HepG2 (cell line): ENCODE results near the gene ENO3. TPM values are rescaled to one million over a fixed set of nuclear protein-coding genes. Genes with fewer than 3 reads are reported as not detected.

Experiments
- AHR ChIP-seq: IDR thresholded peaks from 2 replicates; pipeline ENCODE4 v1.6.1; 2018; ENCODE audit warnings: missing genetic modification reagents, missing compliant biosample characterization
- ATF3 ChIP-seq: sonication (generic); formaldehyde crosslinking; IDR thresholded peaks from 2 replicates; pipeline ENCODE4 v1.4.0; 2020; ENCODE audit warnings: missing genetic modification reagents
- CCDC6 ChIP-seq: sonication (generic); formaldehyde crosslinking; IDR thresholded peaks from 2 replicates; pipeline ENCODE4 v1.8.1; 2022; ENCODE audit warnings: mild to moderate bottlenecking, missing genetic modification reagents, moderate library complexity
- CEBPG ChIP-seq: IDR thresholded peaks from 2 replicates; pipeline ENCODE4 v1.6.1; 2016
- E2F1 ChIP-seq: sonication (generic); formaldehyde crosslinking; IDR thresholded peaks from 2 replicates; pipeline ENCODE4 v1.5.0; 2020; ENCODE audit warnings: missing genetic modification reagents
- ELF3 ChIP-seq: IDR thresholded peaks from 2 replicates; pipeline ENCODE4 v1.6.1; 2016; ENCODE audit warnings: missing genetic modification reagents, missing compliant biosample characterization
- ETV5 ChIP-seq: IDR thresholded peaks from 2 replicates; pipeline ENCODE4 v1.6.1; 2018; ENCODE audit warnings: missing biosample characterization, missing genetic modification reagents, inconsistent platforms, borderline replicate concordance
- FOXK1 ChIP-seq: sonication (generic); formaldehyde crosslinking; IDR thresholded peaks from 2 replicates; pipeline ENCODE4 v1.4.0; 2020; ENCODE audit warnings: low read depth, missing genetic modification reagents, borderline replicate concordance
- FOXK2 ChIP-seq: fragments of 450-650 bp; IDR thresholded peaks from 2 replicates; pipeline ENCODE4 v1.6.1; 2016
- JUNB ChIP-seq: sonication (generic); formaldehyde crosslinking; IDR thresholded peaks from 2 replicates; pipeline ENCODE4 v1.8.0; 2022; ENCODE audit warnings: missing genetic modification reagents, mild to moderate bottlenecking, borderline replicate concordance
- NCOA2 ChIP-seq: sonication (generic); formaldehyde crosslinking; IDR thresholded peaks from 2 replicates; pipeline ENCODE4 v1.8.0; 2022; ENCODE audit warnings: inconsistent platforms
- NFRKB ChIP-seq: fragments of 450-650 bp; IDR thresholded peaks from 2 replicates; pipeline ENCODE4 v1.6.1; 2017
- PAF1 ChIP-seq: IDR thresholded peaks from 2 replicates; pipeline ENCODE4 v1.6.1; 2016; ENCODE audit warnings: missing genetic modification reagents, missing compliant biosample characterization
- PCBP1 ChIP-seq: fragments of 200-400 bp; formaldehyde crosslinking; IDR thresholded peaks from 2 replicates; pipeline ENCODE4 v1.6.1; 2017; ENCODE audit warnings: mild to moderate bottlenecking, low read depth, low read length, borderline replicate concordance
- REXO4 ChIP-seq: sonication (generic); formaldehyde crosslinking; IDR thresholded peaks from 2 replicates; pipeline ENCODE4 v1.8.0; 2022; ENCODE audit warnings: missing genetic modification reagents, mild to moderate bottlenecking, borderline replicate concordance
- SMAD3 ChIP-seq: sonication (generic); formaldehyde crosslinking; IDR thresholded peaks from 2 replicates; pipeline ENCODE4 v1.4.0; 2020; ENCODE audit warnings: missing genetic modification reagents
- SP1 ChIP-seq, 2 experiments: fragments of 450-650 bp in 1 of 2; sonication (generic) in 1 of 2; formaldehyde crosslinking in 1 of 2; IDR thresholded peaks; 2 replicates each; pipeline versions ENCODE4 v1.4.0 to v1.6.1; 2016 to 2020; ENCODE audit warnings: missing genetic modification reagents in 1 of 2
- U2AF1 ChIP-seq: fragments of 200-400 bp; formaldehyde crosslinking; optimal IDR thresholded peaks from 2 replicates; pipeline ENCODE3; 2017; ENCODE audit warnings: mild to moderate bottlenecking, low read depth, low read length
- ZNF496 ChIP-seq: sonication (generic); formaldehyde crosslinking; IDR thresholded peaks from 2 replicates; pipeline ENCODE4 v1.8.1; 2023; ENCODE audit warnings: mild to moderate bottlenecking, moderate library complexity, missing genetic modification reagents; ENCODE audit not compliant: insufficient replicate concordance
- ZNF563 ChIP-seq: sonication (generic); formaldehyde crosslinking; IDR thresholded peaks from 2 replicates; pipeline ENCODE4 v1.8.0; 2022; ENCODE audit warnings: mild to moderate bottlenecking, moderate library complexity, missing genetic modification reagents
- ZNF564 ChIP-seq: sonication (generic); formaldehyde crosslinking; IDR thresholded peaks from 2 replicates; pipeline ENCODE4 v1.8.1; 2023; ENCODE audit warnings: mild to moderate bottlenecking, missing genetic modification reagents
- ZNF572 ChIP-seq: sonication (generic); formaldehyde crosslinking; IDR thresholded peaks from 2 replicates; pipeline ENCODE4 v1.5.1; 2020; ENCODE audit warnings: mild to moderate bottlenecking, missing genetic modification reagents
- ZNF616 ChIP-seq: sonication (generic); formaldehyde crosslinking; IDR thresholded peaks from 2 replicates; pipeline ENCODE4 v1.5.0; 2020; ENCODE audit warnings: low read depth, mild to moderate bottlenecking, missing genetic modification reagents
- ZNF691 ChIP-seq: sonication (generic); formaldehyde crosslinking; IDR thresholded peaks from 2 replicates; pipeline ENCODE4 v1.4.0; 2020; ENCODE audit warnings: missing genetic modification reagents, low read depth, mild to moderate bottlenecking, borderline replicate concordance
- ZNF768 ChIP-seq: sonication (generic); formaldehyde crosslinking; IDR thresholded peaks from 2 replicates; pipeline ENCODE4 v1.4.0; 2020; ENCODE audit warnings: missing genetic modification reagents
- ZNF770 ChIP-seq: sonication (generic); formaldehyde crosslinking; IDR thresholded peaks from 2 replicates; pipeline ENCODE4 v1.5.0; 2020; ENCODE audit warnings: mild to moderate bottlenecking, missing genetic modification reagents
- polyA plus RNA-seq, 8 experiments: library from polyadenylated mRNA; depleted of rRNA in 3 of 8; stranded (reverse) in 7 of 8; unstranded in 1 of 8; fragments of >200 nt; fragmentation: Illumina TruSeq in 4 of 8; extraction: Trizol in 4 of 8; gene quantifications; 2 replicates each; pipeline versions ENCODE4 v1.2.1 to v1.2.3, GENCODE V29; 2011 to 2016; ENCODE audit warnings: low read depth in 4 of 8, missing spikeins in 1 of 8, mixed read lengths in 1 of 8; ENCODE audit not compliant: insufficient read depth in 1 of 8
- total RNA-seq, 5 experiments: library from RNA; depleted of rRNA; stranded (reverse); fragments of >200 nt; fragmentation: Illumina TruSeq; extraction: Trizol; gene quantifications; 2 replicates each; pipeline ENCODE4 v1.2.3, GENCODE V29; 2016; ENCODE audit warnings: low read depth in 1 of 5

Gene ENO3
- total and polyA plus RNA-seq, 2 of the 13 experiments (the other 11 are each of a cell fraction or from before 2014, with no cell fraction given): 59.8 to 69.8 TPM

- TF ChIP-seq PCBP1: peak; percentile 73
- TF ChIP-seq ZNF768: 0 out of 2 replicates have a peak, but pooled peaks have one; percentile 8
- peak; percentile 57; the same call in 1 of the 2 replicates for TF ChIP-seq ZNF691 (CRISPR knock-in tag)
- peak; percentile 52; the same call in 1 of the 2 replicates for TF ChIP-seq JUNB
- peak; percentile 41; the same call in 1 of the 2 replicates for TF ChIP-seq SMAD3 (CRISPR knock-in tag)
- 0 out of 2 replicates have a peak, but pooled peaks have one; percentile 13 for TF ChIP-seq ZNF572
- no peak for TF ChIP-seq FOXK2
- peak; percentile 40 for TF ChIP-seq U2AF1
- peak; percentile 24; the same call in 1 of the 2 replicates for TF ChIP-seq E2F1 (CRISPR knock-in tag)
- no peak; the same call in 1 of the 2 replicates for TF ChIP-seq NCOA2 (CRISPR knock-in tag)
- peak; percentile 90 for TF ChIP-seq NFRKB
- TF ChIP-seq ZNF564 (CRISPR knock-in tag): peak; percentile 51; the same call in 1 of the 2 replicates
- TF ChIP-seq ATF3: 0 out of 2 replicates have a peak, but pooled peaks have one; percentile 32
- TF ChIP-seq FOXK1 (CRISPR knock-in tag): 0 out of 2 replicates have a peak, but pooled peaks have one; percentile 22
- no peak for TF ChIP-seq AHR
- TF ChIP-seq ZNF616: peak; percentile 39; the same call in 1 of the 2 replicates
- TF ChIP-seq CCDC6 (CRISPR knock-in tag): 0 out of 2 replicates have a peak, but pooled peaks have one; percentile 36
- no peak for TF ChIP-seq CEBPG (CRISPR knock-in tag)
- TF ChIP-seq ETV5 (CRISPR knock-in tag): no peak; the same call in 1 of the 2 replicates
- no peak for TF ChIP-seq ZNF563 (CRISPR knock-in tag)
- TF ChIP-seq ZNF770 (CRISPR knock-in tag): peak; percentile 88
- no peak for TF ChIP-seq REXO4 (CRISPR knock-in tag)
- peak; percentile 47 for TF ChIP-seq ELF3
- 0 out of 2 replicates have a peak, but pooled peaks have one; percentile 15 for TF ChIP-seq PAF1 (CRISPR knock-in tag)
- no peak for TF ChIP-seq SP1 (IDR thresholded peaks at IDR 0.05)
- peak; percentile 35 for TF ChIP-seq SP1 (CRISPR knock-in tag; IDR thresholded peaks at IDR 0.05)
- no peak for TF ChIP-seq ZNF496
Measured at GRCh38 chr17:4967539-4968485, 16.9 kb downstream of the ENO3 start, which contains the start of gene SPAG7 (continued).
